ENCODE data around the gene PEX19.

Gene PEX19

DNA sequence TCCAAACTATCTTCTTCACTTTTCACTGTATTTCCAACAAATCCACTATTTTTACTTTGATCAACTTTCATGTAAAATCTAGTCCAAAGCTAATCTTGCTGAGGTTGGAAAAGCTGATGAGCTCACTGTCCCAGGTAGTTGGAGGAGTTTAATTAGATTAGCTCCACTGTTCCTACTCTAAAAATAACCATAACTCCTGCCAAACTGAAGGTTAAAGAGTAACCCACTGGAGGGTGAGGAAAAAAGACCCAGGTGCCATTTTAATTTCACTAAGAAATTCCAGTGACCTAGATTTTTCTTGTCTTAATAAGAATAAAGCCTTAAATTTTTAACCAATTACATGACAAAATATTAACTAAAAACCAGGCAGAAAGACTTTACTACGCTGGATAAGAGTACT is 37.9 kb downstream of the PEX19 start:
- H3K9ac ChIP-seq (ENCODE audit: low read length), result no peak overlapping the region
- no peak overlapping the region for H3K4me2 ChIP-seq (ENCODE audit: low read length)
- TF ChIP-seq EZH2phosphoT487 (IDR thresholded peaks at IDR 0.05; ENCODE audit: low read depth), result no peak
- TF ChIP-seq, protein P1, sequence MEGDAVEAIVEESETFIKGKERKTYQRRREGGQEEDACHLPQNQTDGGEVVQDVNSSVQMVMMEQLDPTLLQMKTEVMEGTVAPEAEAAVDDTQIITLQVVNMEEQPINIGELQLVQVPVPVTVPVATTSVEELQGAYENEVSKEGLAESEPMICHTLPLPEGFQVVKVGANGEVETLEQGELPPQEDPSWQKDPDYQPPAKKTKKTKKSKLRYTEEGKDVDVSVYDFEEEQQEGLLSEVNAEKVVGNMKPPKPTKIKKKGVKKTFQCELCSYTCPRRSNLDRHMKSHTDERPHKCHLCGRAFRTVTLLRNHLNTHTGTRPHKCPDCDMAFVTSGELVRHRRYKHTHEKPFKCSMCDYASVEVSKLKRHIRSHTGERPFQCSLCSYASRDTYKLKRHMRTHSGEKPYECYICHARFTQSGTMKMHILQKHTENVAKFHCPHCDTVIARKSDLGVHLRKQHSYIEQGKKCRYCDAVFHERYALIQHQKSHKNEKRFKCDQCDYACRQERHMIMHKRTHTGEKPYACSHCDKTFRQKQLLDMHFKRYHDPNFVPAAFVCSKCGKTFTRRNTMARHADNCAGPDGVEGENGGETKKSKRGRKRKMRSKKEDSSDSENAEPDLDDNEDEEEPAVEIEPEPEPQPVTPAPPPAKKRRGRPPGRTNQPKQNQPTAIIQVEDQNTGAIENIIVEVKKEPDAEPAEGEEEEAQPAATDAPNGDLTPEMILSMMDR (IDR thresholded peaks at IDR 0.05; ENCODE audit: low read depth, low read length), result no peak
- peaks cover 45% of the 10 kb centered on the region for H4K20me1 ChIP-seq (ENCODE audit: insufficient read depth, low read length)
- peaks cover 28% of the 10 kb centered on the region for H3K36me3 ChIP-seq (replicated peaks; ENCODE audit: low read depth, low read length)
- no peaks in the 10 kb centered on the region for H3K4me1 ChIP-seq (ENCODE audit: low read length)
- H2AFZ ChIP-seq (ENCODE audit: low read depth, low read length), result no peak overlapping the region
- peaks cover 94% of the 10 kb centered on the region for H3K79me2 ChIP-seq (ENCODE audit: low read length)
- H3K27me3 ChIP-seq (ENCODE audit: low read depth, low read length), result no peaks in the 10 kb centered on the region
- H3K27ac ChIP-seq (ENCODE audit: low read length), result no peak overlapping the region
- H3K4me3 ChIP-seq (ENCODE audit: low read length), result no peak overlapping the region
- H3K9me3 ChIP-seq (ENCODE audit: insufficient read depth, low read length), result no peaks in the 10 kb centered on the region

DNA sequence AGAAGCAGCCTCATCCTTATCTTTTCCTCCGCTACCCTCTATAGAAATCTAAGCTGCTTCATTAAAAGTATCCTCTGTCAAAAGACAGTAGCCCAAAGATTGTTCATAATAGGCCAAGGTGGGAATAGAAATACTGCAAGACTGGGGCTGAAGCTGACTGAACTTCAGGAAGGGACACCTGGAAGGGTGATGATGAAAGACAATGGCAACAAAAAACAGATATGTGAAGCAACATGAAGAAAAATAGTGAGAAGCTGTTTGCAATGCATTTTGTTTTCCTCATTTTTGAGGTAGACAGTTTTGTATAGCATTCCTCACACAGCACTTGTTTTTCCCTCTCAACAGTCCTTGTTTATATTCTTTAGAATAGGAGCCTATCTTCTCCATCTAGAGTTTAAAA is 39.5 kb downstream of the PEX19 start:
- Histone ChIP-seq H3K9me3 (ENCODE audit: insufficient read depth, low read length) (no peaks in the 10 kb centered on the region), H2AFZ (ENCODE audit: low read depth, low read length) (no peak overlapping the region), H3K4me1 (ENCODE audit: low read length) (no peaks in the 10 kb centered on the region), H3K9ac (ENCODE audit: low read length) (no peak overlapping the region), H3K79me2 (ENCODE audit: low read length) (peaks cover 83% of the 10 kb centered on the region), H3K27ac (ENCODE audit: low read length) (no peak overlapping the region), H3K36me3 (replicated peaks; ENCODE audit: low read depth, low read length) (peaks cover 26% of the 10 kb centered on the region), H3K4me3 (ENCODE audit: low read length) (no peak overlapping the region), H3K27me3 (ENCODE audit: low read depth, low read length) (no peaks in the 10 kb centered on the region), H4K20me1 (ENCODE audit: insufficient read depth, low read length) (peaks cover 34% of the 10 kb centered on the region), H3K4me2 (ENCODE audit: low read length) (no peak overlapping the region)
- no peak for TF ChIP-seq EZH2phosphoT487 (IDR thresholded peaks at IDR 0.05; ENCODE audit: low read depth)
- TF ChIP-seq, protein P1 (IDR thresholded peaks at IDR 0.05; ENCODE audit: low read depth, low read length), result no peak

DNA sequence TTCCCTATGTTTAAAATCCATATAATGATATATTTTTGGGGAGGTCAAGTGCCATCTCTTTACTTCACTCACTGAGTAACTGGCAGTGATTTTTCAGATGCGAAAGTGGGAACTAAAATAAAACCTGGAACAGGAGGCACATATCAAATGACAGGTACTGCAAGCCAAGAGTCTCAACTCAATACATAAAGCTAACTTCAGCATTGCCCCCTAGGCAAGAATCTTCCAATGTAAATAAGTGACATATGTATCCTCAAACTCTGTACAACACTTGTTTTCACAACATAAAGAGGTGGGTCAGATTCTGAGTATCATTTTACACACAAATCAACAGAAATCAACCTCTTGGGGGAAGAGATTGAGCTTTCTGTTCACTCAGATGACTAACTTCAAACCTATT is 40.7 kb downstream of the PEX19 start:
- Histone ChIP-seq H3K27me3 (ENCODE audit: low read depth, low read length) (no peaks in the 10 kb centered on the region), H3K36me3 (replicated peaks; ENCODE audit: low read depth, low read length) (peaks cover 36% of the 10 kb centered on the region), H3K4me3 (ENCODE audit: low read length) (no peak overlapping the region), H3K4me1 (ENCODE audit: low read length) (no peaks in the 10 kb centered on the region), H3K27ac (ENCODE audit: low read length) (no peak overlapping the region), H3K79me2 (ENCODE audit: low read length) (peaks cover 71% of the 10 kb centered on the region), H4K20me1 (ENCODE audit: insufficient read depth, low read length) (peaks cover 26% of the 10 kb centered on the region), H3K4me2 (ENCODE audit: low read length) (no peak overlapping the region), H3K9me3 (ENCODE audit: insufficient read depth, low read length) (no peaks in the 10 kb centered on the region), H2AFZ (ENCODE audit: low read depth, low read length) (no peak overlapping the region), H3K9ac (ENCODE audit: low read length) (no peak overlapping the region)
- TF ChIP-seq EZH2phosphoT487 (IDR thresholded peaks at IDR 0.05; ENCODE audit: low read depth), result no peak
- TF ChIP-seq, protein P1 (IDR thresholded peaks at IDR 0.05; ENCODE audit: low read depth, low read length), result no peak

DNA sequence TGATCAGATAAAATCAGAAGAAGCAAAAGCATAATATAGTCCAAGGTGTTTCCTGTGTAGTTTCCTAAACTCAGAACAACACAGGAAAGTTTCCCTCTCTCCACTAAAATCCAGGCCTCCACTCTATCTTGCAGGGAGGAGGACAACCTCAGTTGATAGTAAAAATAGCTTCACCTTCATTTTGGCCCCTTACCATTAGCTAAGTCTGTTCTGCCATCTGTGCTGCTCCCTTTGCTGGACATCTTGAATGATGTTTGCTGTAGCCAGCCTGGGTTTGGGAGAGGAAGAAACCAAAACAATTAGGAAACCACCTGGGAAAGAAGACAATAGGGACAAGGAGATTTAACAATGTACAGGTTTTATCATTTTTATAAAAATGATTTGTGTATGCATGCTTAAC is 41.2 kb downstream of the PEX19 start:
- TF ChIP-seq, protein P1 (IDR thresholded peaks at IDR 0.05; ENCODE audit: low read depth, low read length), result no peak
- no peak for TF ChIP-seq EZH2phosphoT487 (IDR thresholded peaks at IDR 0.05; ENCODE audit: low read depth)
- Histone ChIP-seq H3K4me3 (ENCODE audit: low read length) (no peak overlapping the region), H4K20me1 (ENCODE audit: insufficient read depth, low read length) (peaks cover 25% of the 10 kb centered on the region), H3K9ac (ENCODE audit: low read length) (no peak overlapping the region), H3K27me3 (ENCODE audit: low read depth, low read length) (no peaks in the 10 kb centered on the region), H2AFZ (ENCODE audit: low read depth, low read length) (no peak overlapping the region), H3K4me2 (ENCODE audit: low read length) (no peak overlapping the region), H3K79me2 (ENCODE audit: low read length) (peaks cover 67% of the 10 kb centered on the region), H3K36me3 (replicated peaks; ENCODE audit: low read depth, low read length) (peaks cover 40% of the 10 kb centered on the region), H3K9me3 (ENCODE audit: insufficient read depth, low read length) (no peaks in the 10 kb centered on the region), H3K27ac (ENCODE audit: low read length) (no peak overlapping the region), H3K4me1 (ENCODE audit: low read length) (no peaks in the 10 kb centered on the region)

Measured in OCI-LY3 (cell line).